ENCODE results near the gene DNPH1. TPM values are rescaled to one million over a fixed set of nuclear protein-coding genes. Genes with fewer than 3 reads are reported as not detected.

Gene DNPH1
- polyA plus RNA-seq, 3 donors = 31.9 to 55.4 (median 42.7) TPM

DNA sequence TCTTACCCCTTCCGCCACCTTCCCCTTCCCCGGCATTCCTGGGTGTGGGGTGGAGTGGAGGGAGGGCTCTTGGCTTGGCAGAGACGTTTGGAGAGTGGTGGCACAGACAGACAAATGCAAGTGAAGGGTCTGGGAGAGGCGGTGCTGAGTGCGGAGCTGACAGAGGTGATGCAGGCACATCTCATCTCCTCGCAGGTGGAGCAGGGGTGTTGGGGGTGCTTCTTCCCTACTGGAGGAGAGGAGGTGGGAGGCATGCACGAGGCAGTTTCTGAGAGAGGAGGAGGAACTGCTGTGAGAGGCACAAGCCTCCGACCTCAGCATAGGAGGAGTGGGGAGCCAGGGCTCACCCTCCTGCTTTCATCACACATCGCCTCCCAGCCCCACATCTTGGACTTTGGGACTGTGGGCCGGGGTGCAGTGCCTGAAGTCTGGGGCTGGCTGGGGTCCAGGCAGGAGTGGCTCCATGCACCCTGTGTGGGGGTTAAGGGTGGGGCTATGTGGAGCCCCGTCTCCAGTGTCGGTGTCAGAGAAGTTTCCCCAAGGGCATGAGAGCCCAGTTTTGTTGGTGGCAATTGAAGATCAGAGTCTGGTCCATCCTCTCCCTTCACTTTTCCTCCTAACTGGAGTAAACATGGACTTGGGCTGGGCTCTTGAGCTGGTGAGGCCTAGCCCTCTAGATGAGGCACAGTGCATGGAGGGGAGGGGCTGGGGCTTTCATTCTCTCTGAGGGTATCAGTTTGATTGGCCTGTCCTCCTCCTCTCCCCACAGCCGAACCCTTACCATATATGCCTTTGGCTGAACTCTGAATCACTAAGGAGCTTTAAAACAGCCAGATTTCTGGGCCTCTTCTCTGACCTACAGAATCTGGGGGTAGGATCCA lies 48.6 kb upstream of the DNPH1 start:
- no peak for DNase-seq
- intact Hi-C loops (cut with micrococcal nuclease) = no loop called here
- Mint-ChIP-seq H3K4me3 (peak overlapping the region in 1 of 2 donors; percentile 60), H3K9me3 (peaks cover 0 to 14% (median 4%) of the 10 kb centered on the region in 7 donors), H3K36me3 (peaks cover 3 to 9% of the 10 kb centered on the region in 2 donors), H3K27me3 (ENCODE audit: low read depth in 3 of 3) (peaks cover 70 to 80% (median 71%) of the 10 kb centered on the region in 3 donors), H3K27ac (peak overlapping the region in 1 of 7 donors; percentile 35), H3K4me1 (peaks cover 19% of the 10 kb centered on the region)
- Histone ChIP-seq H4K20me1 (ENCODE audit: insufficient read depth, low read length) (no peaks in the 10 kb centered on the region), H3K9ac (ENCODE audit: insufficient read depth, low read length, poor library complexity, severe bottlenecking) (no peak overlapping the region), H3K4me2 (replicated peaks; ENCODE audit: extremely low read depth, low read length, poor library complexity, severe bottlenecking) (no peak overlapping the region), H3K27ac (ENCODE audit: low read depth in 1 of 2, low read length in 2 of 2) (no peak overlapping the region), H3K27me3 (ENCODE audit: control insufficient read depth in 2 of 2, insufficient read depth in 2 of 2, low read length in 2 of 2) (peaks cover 16 to 69% of the 10 kb centered on the region in 2 donors), H3K79me2 (ENCODE audit: insufficient read depth, low read length) (no peaks in the 10 kb centered on the region), H3K9me3 (replicated peaks in 1 of 2; ENCODE audit: control insufficient read depth in 1 of 2, insufficient read depth in 1 of 2, low read length in 2 of 2) (no peaks in the 10 kb centered on the region), H3K36me3 (replicated peaks in 1 of 2; ENCODE audit: control insufficient read depth in 1 of 2, insufficient read depth in 2 of 2, low read length in 2 of 2) (no peaks in the 10 kb centered on the region), H3K4me1 (ENCODE audit: control insufficient read depth in 1 of 2, insufficient read depth in 2 of 2, low read length in 2 of 2) (peaks cover 14 to 19% of the 10 kb centered on the region in 2 donors), H3K4me3 (replicated peaks in 1 of 3; ENCODE audit: low read depth in 2 of 3, low read length in 3 of 3) (no peak overlapping the region), H2AFZ (ENCODE audit: insufficient read depth, low read depth, low read length, poor library complexity, severe bottlenecking) (no peak overlapping the region)
- TF ChIP-seq, protein P1, sequence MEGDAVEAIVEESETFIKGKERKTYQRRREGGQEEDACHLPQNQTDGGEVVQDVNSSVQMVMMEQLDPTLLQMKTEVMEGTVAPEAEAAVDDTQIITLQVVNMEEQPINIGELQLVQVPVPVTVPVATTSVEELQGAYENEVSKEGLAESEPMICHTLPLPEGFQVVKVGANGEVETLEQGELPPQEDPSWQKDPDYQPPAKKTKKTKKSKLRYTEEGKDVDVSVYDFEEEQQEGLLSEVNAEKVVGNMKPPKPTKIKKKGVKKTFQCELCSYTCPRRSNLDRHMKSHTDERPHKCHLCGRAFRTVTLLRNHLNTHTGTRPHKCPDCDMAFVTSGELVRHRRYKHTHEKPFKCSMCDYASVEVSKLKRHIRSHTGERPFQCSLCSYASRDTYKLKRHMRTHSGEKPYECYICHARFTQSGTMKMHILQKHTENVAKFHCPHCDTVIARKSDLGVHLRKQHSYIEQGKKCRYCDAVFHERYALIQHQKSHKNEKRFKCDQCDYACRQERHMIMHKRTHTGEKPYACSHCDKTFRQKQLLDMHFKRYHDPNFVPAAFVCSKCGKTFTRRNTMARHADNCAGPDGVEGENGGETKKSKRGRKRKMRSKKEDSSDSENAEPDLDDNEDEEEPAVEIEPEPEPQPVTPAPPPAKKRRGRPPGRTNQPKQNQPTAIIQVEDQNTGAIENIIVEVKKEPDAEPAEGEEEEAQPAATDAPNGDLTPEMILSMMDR (IDR thresholded peaks at IDR 0.05) = no peak
- WGBS (ENCODE audit: insufficient coverage) = 94% methylated on average over 4 of the region's 13 CpGs

DNA sequence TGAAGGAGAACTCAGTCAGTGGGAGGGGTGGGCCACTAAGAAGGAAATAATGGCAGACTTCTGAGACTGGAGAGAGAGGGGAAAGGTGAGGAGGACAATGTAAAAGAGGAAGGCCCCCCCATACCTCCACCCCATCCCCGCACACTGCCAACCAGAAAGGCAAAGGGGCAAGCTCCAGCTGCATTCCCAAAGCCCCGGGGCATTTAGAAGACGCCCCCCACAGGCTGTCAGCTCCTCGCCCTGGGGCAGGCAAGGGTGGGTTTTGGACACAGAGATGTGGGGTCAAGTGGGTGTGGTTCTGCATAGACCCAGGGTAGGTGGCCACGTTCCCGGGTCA lies 48.0 kb upstream of the DNPH1 start:
- DNase-seq = no peak
- Histone ChIP-seq H3K9me3 (replicated peaks in 1 of 2; ENCODE audit: control insufficient read depth in 1 of 2, insufficient read depth in 1 of 2, low read length in 2 of 2) (no peaks in the 10 kb centered on the region), H4K20me1 (ENCODE audit: insufficient read depth, low read length) (no peaks in the 10 kb centered on the region), H3K36me3 (replicated peaks in 1 of 2; ENCODE audit: control insufficient read depth in 1 of 2, insufficient read depth in 2 of 2, low read length in 2 of 2) (no peaks in the 10 kb centered on the region), H3K4me3 (replicated peaks in 1 of 3; ENCODE audit: low read depth in 2 of 3, low read length in 3 of 3) (no peak overlapping the region), H3K4me2 (replicated peaks; ENCODE audit: extremely low read depth, low read length, poor library complexity, severe bottlenecking) (no peak overlapping the region), H2AFZ (ENCODE audit: insufficient read depth, low read depth, low read length, poor library complexity, severe bottlenecking) (no peak overlapping the region), H3K79me2 (ENCODE audit: insufficient read depth, low read length) (no peaks in the 10 kb centered on the region), H3K27me3 (ENCODE audit: control insufficient read depth in 2 of 2, insufficient read depth in 2 of 2, low read length in 2 of 2) (peaks cover 16 to 75% of the 10 kb centered on the region in 2 donors), H3K9ac (ENCODE audit: insufficient read depth, low read length, poor library complexity, severe bottlenecking) (no peak overlapping the region), H3K4me1 (ENCODE audit: control insufficient read depth in 1 of 2, insufficient read depth in 2 of 2, low read length in 2 of 2) (peaks cover 14 to 19% of the 10 kb centered on the region in 2 donors), H3K27ac (ENCODE audit: low read depth in 1 of 2, low read length in 2 of 2) (no peak overlapping the region)
- peak overlapping the region in 1 of 2 donors; percentile 79 for H3K4me3 Mint-ChIP-seq
- peak overlapping the region in 1 of 7 donors; percentile 8 for H3K27ac Mint-ChIP-seq
- intact Hi-C loops (cut with micrococcal nuclease) = no loop called here
- peaks cover 66 to 86% (median 77%) of the 10 kb centered on the region in 3 donors for H3K27me3 Mint-ChIP-seq (ENCODE audit: low read depth in 3 of 3)
- peaks cover 0 to 14% (median 4%) of the 10 kb centered on the region in 7 donors for H3K9me3 Mint-ChIP-seq
- peaks cover 3 to 9% of the 10 kb centered on the region in 2 donors for H3K36me3 Mint-ChIP-seq
- TF ChIP-seq, protein P1 (IDR thresholded peaks at IDR 0.05) = no peak
- H3K4me1 Mint-ChIP-seq = peaks cover 19% of the 10 kb centered on the region
- WGBS (ENCODE audit: insufficient coverage) = 100% methylated on average over 4 of the region's 6 CpGs
